HepG2 (cell line): ENCODE measurements around the gene TUBB. TPM values are rescaled to one million over a fixed set of nuclear protein-coding genes. Genes with fewer than 3 reads are reported as not detected.

Experiments
- FOXP1 ChIP-seq, 2 experiments: fragments of 450-650 bp in 1 of 2; IDR thresholded peaks; 2 replicates each; pipeline ENCODE4 v1.6.1; 2017 to 2018; ENCODE audit warnings: antibody characterized with exemption in 1 of 2
- LCORL ChIP-seq, 2 experiments: fragments of 450-650 bp in 1 of 2; sonication (generic) in 1 of 2; formaldehyde crosslinking in 1 of 2; IDR thresholded peaks; 2 replicates each; pipeline versions ENCODE4 v1.5.0 to v1.6.1; 2017 to 2020; ENCODE audit warnings: antibody characterized with exemption in 1 of 2, missing genetic modification reagents in 1 of 2
- PRDM4 ChIP-seq: sonication (generic); formaldehyde crosslinking; IDR thresholded peaks from 2 replicates; pipeline ENCODE4 v1.9.0; 2021; ENCODE audit warnings: missing genetic modification reagents, borderline replicate concordance
- SIN3A ChIP-seq: IDR thresholded peaks from 2 replicates; pipeline ENCODE4 v1.6.1; 2011; ENCODE audit warnings: low read depth, mild to moderate bottlenecking, control low read depth, low read length, borderline replicate concordance
- TRIM22 ChIP-seq: fragments of 450-650 bp; IDR thresholded peaks from 2 replicates; pipeline ENCODE4 v1.6.1; 2017
- ZBTB46 ChIP-seq: sonication (generic); formaldehyde crosslinking; IDR thresholded peaks from 2 replicates; pipeline ENCODE4 v1.4.0; 2020; ENCODE audit warnings: mild to moderate bottlenecking, missing genetic modification reagents, borderline replicate concordance
- ZBTB49 ChIP-seq: sonication (generic); formaldehyde crosslinking; IDR thresholded peaks from 2 replicates; pipeline ENCODE4 v1.4.0; 2020; ENCODE audit warnings: missing genetic modification reagents, borderline replicate concordance
- ZNF121 ChIP-seq: sonication (generic); formaldehyde crosslinking; IDR thresholded peaks from 2 replicates; pipeline ENCODE4 v1.5.0; 2020; ENCODE audit warnings: mild to moderate bottlenecking, missing genetic modification reagents
- ZNF609 ChIP-seq: sonication (generic); formaldehyde crosslinking; IDR thresholded peaks from 2 replicates; pipeline ENCODE4 v1.4.0; 2020; ENCODE audit warnings: mild to moderate bottlenecking, missing genetic modification reagents, borderline replicate concordance
- ZNF790 ChIP-seq: sonication (generic); formaldehyde crosslinking; IDR thresholded peaks from 2 replicates; pipeline ENCODE4 v1.8.0; 2022; ENCODE audit warnings: missing genetic modification reagents, mild to moderate bottlenecking, borderline replicate concordance
- polyA plus RNA-seq, 8 experiments: library from polyadenylated mRNA; depleted of rRNA in 3 of 8; stranded (reverse) in 7 of 8; unstranded in 1 of 8; fragments of >200 nt; fragmentation: Illumina TruSeq in 4 of 8; extraction: Trizol in 4 of 8; gene quantifications; 2 replicates each; pipeline versions ENCODE4 v1.2.1 to v1.2.3, GENCODE V29; 2011 to 2016; ENCODE audit warnings: low read depth in 4 of 8, missing spikeins in 1 of 8, mixed read lengths in 1 of 8; ENCODE audit not compliant: insufficient read depth in 1 of 8
- total RNA-seq, 5 experiments: library from RNA; depleted of rRNA; stranded (reverse); fragments of >200 nt; fragmentation: Illumina TruSeq; extraction: Trizol; gene quantifications; 2 replicates each; pipeline ENCODE4 v1.2.3, GENCODE V29; 2016; ENCODE audit warnings: low read depth in 1 of 5

Gene TUBB
- total and polyA plus RNA-seq, 2 of the 13 experiments (the other 11 are each of a cell fraction or from before 2014, with no cell fraction given) = 911 to 1,163 TPM

- TF ChIP-seq ZNF609 (CRISPR knock-in tag) = peak; percentile 76
- peak; percentile 38; the same call in 1 of the 2 replicates for TF ChIP-seq FOXP1 (IDR thresholded peaks at IDR 0.05)
- peak; percentile 87 for TF ChIP-seq FOXP1 (CRISPR knock-in tag; IDR thresholded peaks at IDR 0.05)
- peak; percentile 71; the same call in 1 of the 2 replicates for TF ChIP-seq ZBTB46 (CRISPR knock-in tag)
- TF ChIP-seq ZNF790 (CRISPR knock-in tag) = no peak
- 0 out of 2 replicates have a peak, but pooled peaks have one; percentile 42 for TF ChIP-seq SIN3A
- TF ChIP-seq ZBTB49 (CRISPR knock-in tag) = no peak
- 0 out of 2 replicates have a peak, but pooled peaks have one; percentile 34 for TF ChIP-seq ZNF121 (CRISPR knock-in tag)
- no peak for TF ChIP-seq TRIM22
- no peak for TF ChIP-seq PRDM4 (CRISPR knock-in tag)
- TF ChIP-seq LCORL (IDR thresholded peaks at IDR 0.05) = 0 out of 2 replicates have a peak, but pooled peaks have one; percentile 44
- TF ChIP-seq LCORL (CRISPR knock-in tag; IDR thresholded peaks at IDR 0.05) = peak; percentile 92
Observed at GRCh38 chr6:30763618-30764489, 43.7 kb downstream of the TUBB start (continued).
